ENCODE results near the gene ZNF540. TPM values are rescaled to one million over a fixed set of nuclear protein-coding genes. Genes with fewer than 3 reads are reported as not detected.

ZNF540 gene
- total and polyA plus RNA-seq, 9 of the 15 experiments (the other 6 are each of a cell fraction or from before 2014, with no cell fraction given) = 0.20 to 0.95 (median 0.44) TPM

DNA sequence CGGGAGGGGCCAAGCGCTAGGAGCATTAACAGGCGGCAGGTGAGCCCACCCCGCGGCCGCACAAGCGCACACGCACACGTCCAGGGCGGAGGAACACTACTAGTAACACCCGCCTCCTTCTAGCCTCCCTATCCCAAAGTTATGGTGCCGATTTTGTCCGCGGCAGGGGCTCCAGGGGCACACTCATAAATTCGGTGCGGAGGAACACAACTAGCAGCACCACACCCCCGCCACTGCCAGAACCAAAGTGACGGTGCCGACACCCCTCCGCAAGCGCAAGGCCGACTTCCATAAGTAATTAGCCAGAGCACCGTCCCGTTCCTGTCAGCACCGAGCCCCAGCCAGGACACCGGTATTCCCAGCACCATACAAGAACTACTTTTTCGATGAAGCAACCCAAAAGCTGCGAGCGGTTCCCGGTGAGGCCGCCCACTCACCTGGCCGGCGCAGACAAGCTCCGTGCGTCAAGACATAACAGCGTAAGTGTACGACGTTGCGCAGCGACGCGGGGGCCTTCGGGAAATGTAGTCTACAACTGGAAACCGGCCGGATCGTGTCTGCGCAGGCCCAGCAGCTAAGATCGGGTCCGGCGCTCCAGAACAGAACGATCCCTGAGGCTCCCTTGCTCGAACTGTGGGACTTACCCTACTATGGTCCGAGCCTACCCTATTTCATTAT, at the start of gene ZNF540, which contains the start of gene ZNF571 (continued):
- TF ChIP-seq, protein P1, sequence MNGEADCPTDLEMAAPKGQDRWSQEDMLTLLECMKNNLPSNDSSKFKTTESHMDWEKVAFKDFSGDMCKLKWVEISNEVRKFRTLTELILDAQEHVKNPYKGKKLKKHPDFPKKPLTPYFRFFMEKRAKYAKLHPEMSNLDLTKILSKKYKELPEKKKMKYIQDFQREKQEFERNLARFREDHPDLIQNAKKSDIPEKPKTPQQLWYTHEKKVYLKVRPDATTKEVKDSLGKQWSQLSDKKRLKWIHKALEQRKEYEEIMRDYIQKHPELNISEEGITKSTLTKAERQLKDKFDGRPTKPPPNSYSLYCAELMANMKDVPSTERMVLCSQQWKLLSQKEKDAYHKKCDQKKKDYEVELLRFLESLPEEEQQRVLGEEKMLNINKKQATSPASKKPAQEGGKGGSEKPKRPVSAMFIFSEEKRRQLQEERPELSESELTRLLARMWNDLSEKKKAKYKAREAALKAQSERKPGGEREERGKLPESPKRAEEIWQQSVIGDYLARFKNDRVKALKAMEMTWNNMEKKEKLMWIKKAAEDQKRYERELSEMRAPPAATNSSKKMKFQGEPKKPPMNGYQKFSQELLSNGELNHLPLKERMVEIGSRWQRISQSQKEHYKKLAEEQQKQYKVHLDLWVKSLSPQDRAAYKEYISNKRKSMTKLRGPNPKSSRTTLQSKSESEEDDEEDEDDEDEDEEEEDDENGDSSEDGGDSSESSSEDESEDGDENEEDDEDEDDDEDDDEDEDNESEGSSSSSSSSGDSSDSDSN (IDR thresholded peaks at IDR 0.05; ENCODE audit: borderline replicate concordance in 1 of 2, low read depth in 2 of 2, low read length in 2 of 2) = no peak
- TF ChIP-seq NFYB (IDR thresholded peaks at IDR 0.05; ENCODE audit: extremely low read depth, insufficient read length) (no peak), ZKSCAN8 (CRISPR knock-in tag; IDR thresholded peaks at IDR 0.05) (no peak), GATAD2B (IDR thresholded peaks at IDR 0.05; ENCODE audit: borderline replicate concordance) (no peak), ZNF780A (CRISPR knock-in tag; IDR thresholded peaks at IDR 0.05) (no peak), ZNF766 (CRISPR knock-in tag; conservative IDR thresholded peaks at IDR 0.05) (no peak), RFX7 (CRISPR knock-in tag; IDR thresholded peaks at IDR 0.05) (no peak), CREB1 (IDR thresholded peaks at IDR 0.05) (peak; percentile 92), CREB1 (CRISPR knock-in tag; IDR thresholded peaks at IDR 0.05) (peak; percentile 78), XRCC5 (IDR thresholded peaks at IDR 0.05; ENCODE audit: low read depth, low read length) (no peak)
- TF ChIP-seq, protein P2, sequence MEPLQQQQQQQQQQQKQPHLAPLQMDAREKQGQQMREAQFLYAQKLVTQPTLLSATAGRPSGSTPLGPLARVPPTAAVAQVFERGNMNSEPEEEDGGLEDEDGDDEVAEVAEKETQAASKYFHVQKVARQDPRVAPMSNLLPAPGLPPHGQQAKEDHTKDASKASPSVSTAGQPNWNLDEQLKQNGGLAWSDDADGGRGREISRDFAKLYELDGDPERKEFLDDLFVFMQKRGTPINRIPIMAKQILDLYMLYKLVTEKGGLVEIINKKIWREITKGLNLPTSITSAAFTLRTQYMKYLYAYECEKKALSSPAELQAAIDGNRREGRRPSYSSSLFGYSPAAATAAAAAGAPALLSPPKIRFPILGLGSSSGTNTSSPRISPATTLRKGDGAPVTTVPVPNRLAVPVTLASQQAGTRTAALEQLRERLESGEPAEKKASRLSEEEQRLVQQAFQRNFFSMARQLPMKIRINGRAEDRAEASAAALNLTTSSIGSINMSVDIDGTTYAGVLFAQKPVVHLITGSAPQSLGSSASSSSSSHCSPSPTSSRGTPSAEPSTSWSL (CRISPR knock-in tag; IDR thresholded peaks at IDR 0.05; ENCODE audit: borderline replicate concordance) = no peak
- TF ChIP-seq, protein P3, sequence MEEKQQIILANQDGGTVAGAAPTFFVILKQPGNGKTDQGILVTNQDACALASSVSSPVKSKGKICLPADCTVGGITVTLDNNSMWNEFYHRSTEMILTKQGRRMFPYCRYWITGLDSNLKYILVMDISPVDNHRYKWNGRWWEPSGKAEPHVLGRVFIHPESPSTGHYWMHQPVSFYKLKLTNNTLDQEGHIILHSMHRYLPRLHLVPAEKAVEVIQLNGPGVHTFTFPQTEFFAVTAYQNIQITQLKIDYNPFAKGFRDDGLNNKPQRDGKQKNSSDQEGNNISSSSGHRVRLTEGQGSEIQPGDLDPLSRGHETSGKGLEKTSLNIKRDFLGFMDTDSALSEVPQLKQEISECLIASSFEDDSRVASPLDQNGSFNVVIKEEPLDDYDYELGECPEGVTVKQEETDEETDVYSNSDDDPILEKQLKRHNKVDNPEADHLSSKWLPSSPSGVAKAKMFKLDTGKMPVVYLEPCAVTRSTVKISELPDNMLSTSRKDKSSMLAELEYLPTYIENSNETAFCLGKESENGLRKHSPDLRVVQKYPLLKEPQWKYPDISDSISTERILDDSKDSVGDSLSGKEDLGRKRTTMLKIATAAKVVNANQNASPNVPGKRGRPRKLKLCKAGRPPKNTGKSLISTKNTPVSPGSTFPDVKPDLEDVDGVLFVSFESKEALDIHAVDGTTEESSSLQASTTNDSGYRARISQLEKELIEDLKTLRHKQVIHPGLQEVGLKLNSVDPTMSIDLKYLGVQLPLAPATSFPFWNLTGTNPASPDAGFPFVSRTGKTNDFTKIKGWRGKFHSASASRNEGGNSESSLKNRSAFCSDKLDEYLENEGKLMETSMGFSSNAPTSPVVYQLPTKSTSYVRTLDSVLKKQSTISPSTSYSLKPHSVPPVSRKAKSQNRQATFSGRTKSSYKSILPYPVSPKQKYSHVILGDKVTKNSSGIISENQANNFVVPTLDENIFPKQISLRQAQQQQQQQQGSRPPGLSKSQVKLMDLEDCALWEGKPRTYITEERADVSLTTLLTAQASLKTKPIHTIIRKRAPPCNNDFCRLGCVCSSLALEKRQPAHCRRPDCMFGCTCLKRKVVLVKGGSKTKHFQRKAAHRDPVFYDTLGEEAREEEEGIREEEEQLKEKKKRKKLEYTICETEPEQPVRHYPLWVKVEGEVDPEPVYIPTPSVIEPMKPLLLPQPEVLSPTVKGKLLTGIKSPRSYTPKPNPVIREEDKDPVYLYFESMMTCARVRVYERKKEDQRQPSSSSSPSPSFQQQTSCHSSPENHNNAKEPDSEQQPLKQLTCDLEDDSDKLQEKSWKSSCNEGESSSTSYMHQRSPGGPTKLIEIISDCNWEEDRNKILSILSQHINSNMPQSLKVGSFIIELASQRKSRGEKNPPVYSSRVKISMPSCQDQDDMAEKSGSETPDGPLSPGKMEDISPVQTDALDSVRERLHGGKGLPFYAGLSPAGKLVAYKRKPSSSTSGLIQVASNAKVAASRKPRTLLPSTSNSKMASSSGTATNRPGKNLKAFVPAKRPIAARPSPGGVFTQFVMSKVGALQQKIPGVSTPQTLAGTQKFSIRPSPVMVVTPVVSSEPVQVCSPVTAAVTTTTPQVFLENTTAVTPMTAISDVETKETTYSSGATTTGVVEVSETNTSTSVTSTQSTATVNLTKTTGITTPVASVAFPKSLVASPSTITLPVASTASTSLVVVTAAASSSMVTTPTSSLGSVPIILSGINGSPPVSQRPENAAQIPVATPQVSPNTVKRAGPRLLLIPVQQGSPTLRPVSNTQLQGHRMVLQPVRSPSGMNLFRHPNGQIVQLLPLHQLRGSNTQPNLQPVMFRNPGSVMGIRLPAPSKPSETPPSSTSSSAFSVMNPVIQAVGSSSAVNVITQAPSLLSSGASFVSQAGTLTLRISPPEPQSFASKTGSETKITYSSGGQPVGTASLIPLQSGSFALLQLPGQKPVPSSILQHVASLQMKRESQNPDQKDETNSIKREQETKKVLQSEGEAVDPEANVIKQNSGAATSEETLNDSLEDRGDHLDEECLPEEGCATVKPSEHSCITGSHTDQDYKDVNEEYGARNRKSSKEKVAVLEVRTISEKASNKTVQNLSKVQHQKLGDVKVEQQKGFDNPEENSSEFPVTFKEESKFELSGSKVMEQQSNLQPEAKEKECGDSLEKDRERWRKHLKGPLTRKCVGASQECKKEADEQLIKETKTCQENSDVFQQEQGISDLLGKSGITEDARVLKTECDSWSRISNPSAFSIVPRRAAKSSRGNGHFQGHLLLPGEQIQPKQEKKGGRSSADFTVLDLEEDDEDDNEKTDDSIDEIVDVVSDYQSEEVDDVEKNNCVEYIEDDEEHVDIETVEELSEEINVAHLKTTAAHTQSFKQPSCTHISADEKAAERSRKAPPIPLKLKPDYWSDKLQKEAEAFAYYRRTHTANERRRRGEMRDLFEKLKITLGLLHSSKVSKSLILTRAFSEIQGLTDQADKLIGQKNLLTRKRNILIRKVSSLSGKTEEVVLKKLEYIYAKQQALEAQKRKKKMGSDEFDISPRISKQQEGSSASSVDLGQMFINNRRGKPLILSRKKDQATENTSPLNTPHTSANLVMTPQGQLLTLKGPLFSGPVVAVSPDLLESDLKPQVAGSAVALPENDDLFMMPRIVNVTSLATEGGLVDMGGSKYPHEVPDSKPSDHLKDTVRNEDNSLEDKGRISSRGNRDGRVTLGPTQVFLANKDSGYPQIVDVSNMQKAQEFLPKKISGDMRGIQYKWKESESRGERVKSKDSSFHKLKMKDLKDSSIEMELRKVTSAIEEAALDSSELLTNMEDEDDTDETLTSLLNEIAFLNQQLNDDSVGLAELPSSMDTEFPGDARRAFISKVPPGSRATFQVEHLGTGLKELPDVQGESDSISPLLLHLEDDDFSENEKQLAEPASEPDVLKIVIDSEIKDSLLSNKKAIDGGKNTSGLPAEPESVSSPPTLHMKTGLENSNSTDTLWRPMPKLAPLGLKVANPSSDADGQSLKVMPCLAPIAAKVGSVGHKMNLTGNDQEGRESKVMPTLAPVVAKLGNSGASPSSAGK (IDR thresholded peaks at IDR 0.05) = peak; percentile 64; the same call in 1 of the 2 replicates

Data from K562 (cell line).